GM18951 (cell line): ENCODE results near the gene ZIC2.

Experiments used
- POLR2A ChIP-seq: IDR thresholded peaks from 4 replicates; pipeline ENCODE4 v1.6.1; 2011; ENCODE audit warnings: mild to moderate bottlenecking; ENCODE audit not compliant: insufficient read length, insufficient read depth; ENCODE audit errors: extremely low read depth
- in situ Hi-C: fragments of 300-500 bp; cut with MboI; formaldehyde crosslinking; loops from one replicate; pipeline ENCODE4 v1.12.0; 2022; ENCODE audit warnings: low sequenced_read_pairs, mixed read lengths, inconsistent platforms; ENCODE audit not compliant: unreplicated experiment

Gene ZIC2

DNA sequence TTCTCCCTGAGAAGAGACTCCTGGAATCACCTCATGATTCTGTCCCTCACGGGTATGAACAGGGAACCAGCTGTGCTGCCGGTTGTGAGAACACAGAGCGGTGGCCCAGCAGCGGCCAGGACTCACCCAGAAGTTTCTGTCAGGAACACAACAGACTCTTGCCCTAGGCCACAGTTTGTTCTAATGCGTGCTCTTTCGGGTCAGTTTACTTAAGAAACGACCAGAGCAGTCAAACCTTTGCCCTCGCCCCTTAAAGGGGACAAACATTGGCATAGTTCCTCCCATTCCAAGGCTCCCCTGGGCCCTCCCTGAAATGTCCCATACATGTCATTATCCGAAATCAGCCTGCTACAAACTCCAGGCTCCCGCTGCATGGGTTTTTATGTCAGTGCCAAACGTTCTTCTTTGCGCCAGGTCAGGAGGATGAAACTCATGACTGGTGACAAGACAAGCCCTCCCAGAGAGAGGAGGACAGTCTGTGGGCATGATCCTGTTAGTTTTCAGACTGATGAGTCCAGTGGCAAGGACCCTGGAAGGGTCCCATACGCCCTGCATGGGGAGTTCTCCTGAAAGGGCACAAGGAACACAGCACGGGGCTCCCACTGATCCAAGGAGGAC is 28.3 kb upstream of the ZIC2 start:
- in situ Hi-C loops: no loop called here
- no peak for TF ChIP-seq POLR2A

DNA sequence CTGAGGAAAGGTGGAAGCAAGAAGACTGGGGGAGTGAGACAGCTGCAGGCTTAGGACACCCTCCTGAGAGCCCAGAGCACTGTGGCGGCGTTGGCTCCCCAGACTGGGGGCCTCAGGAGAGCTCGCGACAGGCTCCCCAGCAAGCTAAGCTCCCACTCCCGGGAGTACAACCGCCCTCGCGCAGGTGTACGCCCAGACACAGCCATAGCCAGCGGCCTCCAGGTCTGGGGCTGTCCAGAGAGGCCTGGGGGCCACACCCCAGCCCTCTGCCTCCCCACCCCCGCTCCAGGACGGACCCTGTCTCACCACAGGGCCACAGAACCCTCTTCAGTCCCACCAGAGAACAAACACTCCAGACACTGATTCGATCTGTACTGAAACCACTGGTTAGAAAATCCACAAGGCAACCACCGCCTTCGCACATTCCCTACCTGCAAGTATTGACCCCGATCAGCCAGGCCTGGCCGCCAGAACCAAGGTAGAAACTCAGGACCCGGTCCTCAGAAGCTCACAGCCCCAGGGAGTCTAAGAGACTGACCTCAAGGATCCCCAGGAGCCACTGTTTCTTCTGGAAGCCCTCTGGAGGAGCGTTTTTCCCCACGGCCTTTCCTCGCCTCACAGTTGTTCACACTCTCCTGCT is 26.4 kb upstream of the ZIC2 start:
- TF ChIP-seq POLR2A: no peak
- in situ Hi-C loops: no loop called here

DNA sequence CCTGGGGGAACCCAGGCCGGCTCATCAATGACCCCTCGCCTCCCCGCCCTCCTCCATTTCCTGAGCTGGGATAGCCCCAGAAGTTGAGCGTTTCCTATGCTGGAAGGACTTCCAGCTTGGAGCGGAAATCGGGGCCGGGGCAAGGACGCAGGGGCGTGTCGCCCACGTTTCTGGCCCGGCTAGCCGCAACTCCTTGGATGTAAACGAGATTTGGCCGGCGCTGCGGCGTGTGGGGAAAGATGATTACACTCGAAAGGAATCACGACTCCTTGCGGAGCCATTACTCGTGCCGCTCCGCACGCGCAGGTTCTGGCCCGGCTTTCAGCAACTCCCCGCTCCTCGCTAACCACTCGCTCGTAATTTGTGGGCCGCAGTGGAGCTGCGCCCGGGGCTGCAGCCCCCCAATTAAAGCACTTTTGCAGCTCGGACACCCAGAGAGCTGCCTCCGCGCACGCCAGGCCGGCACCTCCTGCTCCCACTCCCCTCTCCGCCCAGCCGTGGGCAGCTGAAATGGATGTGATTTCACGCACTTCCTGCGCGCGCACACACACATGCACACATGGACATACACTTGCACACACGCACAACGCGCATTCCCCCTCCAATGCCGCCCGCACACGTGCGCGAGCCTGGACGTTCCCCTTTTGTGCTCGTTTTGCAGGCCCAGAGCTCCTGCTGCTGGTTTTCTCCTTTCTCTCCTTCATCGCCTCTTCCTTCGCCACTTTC is 25.7 kb upstream of the ZIC2 start:
- in situ Hi-C loops: no loop called here
- no peak for TF ChIP-seq POLR2A

DNA sequence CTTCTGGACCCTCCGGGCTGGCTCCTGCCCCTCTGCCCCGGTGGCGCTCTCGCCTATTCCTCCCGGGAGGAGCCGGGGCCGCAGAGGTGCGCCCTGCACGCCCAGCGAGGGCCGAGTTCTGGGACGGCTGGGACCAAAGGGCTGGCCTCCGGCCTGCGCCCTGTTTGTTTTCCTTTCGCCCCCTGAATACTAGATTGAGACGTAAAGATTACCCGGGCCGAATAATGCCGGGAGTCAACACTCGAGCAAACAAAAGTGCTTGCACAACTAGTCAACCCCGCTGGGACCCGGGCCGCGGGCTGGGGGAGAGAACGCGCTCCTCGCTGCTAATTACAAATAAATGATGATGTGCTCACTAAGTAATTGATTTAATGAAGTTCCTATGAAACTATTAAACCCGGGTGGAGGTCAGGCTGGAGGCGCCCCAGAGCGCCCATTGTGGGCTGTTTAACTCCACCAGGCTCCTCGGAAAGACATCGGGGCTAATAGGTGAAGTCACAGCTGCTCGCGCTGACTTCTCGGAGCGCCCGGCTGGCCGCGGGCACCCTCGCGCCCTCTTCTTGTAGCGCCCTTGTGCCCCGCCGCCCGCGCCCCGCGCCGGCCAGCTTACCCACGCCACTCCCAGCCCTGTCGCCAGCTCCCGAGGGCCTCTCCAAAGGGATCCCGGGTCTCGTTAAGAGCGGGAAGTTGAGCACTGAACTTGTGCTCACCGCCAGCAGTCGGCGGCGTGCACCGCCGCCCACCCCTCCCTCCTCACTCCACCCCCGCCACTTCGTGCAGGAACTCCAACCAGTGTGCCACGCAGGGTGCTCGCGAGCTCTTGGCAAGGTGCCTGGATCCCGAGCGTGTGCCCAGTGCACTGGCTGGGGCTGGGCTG is 24.9 kb upstream of the ZIC2 start:
- in situ Hi-C loops: no loop called here
- TF ChIP-seq POLR2A: no peak

DNA sequence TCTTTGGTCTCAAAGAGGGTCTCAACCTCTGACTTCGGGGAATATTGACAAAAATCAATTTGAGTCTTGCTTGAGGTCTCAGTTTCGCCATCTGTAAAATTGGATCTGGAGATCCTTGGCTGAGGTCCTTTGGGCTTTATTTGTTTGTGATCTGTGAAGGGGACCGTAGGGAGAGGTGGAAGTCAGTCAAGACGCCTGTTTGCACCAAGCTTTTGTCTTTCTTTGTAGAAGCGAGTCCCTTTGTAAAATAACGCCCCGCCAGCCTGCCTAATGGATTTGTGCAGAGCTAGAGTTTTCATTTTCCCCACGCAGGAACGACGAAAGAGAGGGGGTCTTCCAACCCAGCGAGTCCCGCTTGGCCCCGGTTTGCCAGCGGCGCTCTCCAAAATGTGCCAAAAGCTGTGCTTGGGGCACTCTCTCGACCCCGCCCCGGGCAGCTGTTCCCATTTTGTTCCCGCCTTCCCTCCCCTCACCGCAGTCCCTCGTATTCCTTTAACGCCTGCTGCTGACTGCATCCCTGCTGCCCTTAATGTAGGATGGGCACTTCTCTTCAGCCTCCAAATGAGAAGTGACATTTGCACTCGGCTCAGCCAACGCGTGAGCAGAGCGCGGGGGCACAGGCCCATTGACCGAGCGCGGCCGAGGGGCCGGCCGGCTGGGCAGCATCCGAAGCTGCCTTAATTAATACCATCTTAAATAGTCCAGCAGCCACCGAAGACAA is 23.0 kb upstream of the ZIC2 start:
- TF ChIP-seq POLR2A: no peak
- in situ Hi-C loops: no loop called here

DNA sequence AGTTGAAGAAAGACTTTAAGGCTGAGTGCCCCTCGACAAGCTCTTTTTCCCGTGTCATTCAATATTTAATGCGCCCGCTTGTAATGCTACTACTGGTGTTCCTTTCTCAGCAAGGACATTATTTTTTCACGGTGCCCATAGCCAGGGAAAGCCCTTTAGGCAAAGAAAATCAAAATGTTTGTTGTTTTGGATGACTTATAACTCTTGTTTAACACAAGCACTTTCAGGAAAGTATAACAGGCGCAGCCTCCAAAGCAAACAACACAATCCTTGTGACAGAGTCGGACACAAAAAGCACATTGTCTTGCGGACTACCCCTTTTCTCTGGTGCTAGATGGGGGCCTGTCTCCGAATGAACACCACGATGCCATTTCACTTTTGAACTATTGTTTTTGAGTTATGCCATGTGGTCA is 22.5 kb upstream of the ZIC2 start:
- in situ Hi-C loops: no loop called here
- no peak for TF ChIP-seq POLR2A

DNA sequence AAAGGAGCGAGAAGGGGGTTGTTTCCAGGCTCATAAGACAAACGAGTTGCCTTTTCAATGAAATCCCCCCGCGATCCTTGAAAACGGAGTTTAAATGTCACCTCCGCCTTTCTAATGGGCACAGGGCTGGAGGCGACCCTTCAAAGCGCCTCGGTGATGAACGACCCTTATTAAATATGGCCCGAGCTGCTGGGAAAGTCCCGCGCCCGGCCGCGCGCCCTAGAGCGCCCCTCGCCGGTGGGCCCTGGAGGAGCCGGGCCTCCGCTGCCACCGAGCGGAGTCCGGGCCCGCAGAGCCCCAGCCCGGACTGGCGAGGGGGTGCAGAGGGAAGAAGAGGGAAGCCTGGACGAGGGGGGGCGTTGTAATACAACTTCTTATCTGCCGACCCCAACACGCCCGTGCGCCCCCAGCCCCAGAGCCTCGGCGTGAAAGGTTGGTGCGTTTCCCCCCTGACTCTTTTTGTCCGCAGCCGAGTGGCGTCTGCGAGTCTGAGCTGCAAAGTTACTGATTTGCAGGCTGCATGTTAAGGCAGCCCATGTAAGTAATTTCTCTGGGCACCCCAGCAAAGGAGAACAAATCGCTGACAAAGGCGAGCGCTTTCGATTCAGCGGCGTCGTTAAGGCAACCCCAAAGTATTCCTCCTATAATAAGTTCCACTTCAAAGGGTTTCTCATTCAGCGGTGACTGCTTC is 21.9 kb upstream of the ZIC2 start:
- no peak for TF ChIP-seq POLR2A

DNA sequence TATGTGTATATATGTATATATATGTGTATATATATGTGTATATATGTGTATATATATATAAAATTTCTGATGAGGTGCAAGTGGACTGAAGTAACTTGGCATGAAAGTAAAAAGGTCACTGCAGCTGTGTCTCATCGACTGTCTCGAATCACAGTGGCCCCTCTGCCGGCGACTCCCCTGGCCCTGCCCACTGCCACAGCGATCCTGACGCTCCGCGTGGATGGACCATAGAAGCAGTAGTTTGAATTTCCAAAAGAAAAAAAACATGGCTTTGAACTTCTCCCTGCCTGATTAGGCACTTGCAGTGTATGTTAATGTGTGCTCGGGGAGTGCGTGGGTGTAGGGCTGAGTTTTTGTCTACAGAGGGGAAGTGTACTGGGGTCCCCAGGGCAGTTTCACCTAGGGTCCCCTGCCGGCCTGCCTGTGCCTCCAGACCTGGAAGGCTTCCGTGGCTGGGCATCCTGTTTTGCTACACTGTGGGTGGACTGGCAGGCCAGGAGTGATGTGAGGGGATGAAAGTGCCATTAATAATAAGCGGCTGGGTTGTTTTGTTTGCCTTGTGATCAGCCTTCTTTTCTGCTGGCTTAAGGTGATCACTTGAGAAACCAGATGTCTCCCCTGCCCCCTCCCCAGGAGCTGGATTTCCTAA is 20.8 kb upstream of the ZIC2 start:
- no peak for TF ChIP-seq POLR2A
- in situ Hi-C loops: no loop called here

More for the DNA sequence above, 21.9 kb upstream of the ZIC2 start:
- in situ Hi-C loops: no loop called here

DNA sequence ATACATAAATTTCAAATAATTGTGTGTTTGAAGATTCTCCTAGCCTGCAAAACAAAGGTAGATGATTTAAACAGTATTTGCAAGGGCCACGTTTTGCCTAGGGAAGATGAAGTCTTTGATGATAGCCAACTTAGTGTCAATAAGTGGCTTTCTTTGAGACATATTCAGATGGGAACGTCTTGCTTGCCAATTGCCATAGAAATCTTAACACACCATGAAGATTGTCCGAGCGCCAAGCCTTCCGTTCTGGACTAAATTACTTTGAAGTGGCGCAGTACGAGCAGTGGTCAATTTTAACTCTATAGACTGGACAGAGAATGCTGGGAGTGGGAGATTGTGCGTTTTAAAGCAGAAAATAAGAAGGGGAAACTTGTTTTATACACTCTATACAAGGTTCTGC is 19.9 kb upstream of the ZIC2 start:
- in situ Hi-C loops: no loop called here
- TF ChIP-seq POLR2A: no peak

DNA sequence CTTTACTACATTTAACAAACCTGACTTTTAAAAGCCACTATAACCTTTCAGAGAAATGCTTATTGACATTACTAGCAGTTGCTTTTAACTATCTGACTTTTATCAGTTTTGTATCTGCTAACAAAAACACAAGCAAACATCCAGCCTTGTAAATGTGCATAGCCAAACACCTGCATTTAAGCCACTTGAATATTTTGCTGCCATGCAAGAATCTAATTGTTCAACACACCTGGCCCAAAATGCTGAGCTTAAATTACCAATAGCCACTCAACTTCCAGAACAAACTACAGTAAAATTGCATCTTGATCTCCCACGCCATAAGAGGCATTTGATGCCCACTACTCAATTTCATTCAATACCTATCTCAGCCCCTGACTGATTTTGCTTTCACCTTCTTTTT is 19.3 kb upstream of the ZIC2 start:
- no peak for TF ChIP-seq POLR2A
- in situ Hi-C loops: no loop called here

DNA sequence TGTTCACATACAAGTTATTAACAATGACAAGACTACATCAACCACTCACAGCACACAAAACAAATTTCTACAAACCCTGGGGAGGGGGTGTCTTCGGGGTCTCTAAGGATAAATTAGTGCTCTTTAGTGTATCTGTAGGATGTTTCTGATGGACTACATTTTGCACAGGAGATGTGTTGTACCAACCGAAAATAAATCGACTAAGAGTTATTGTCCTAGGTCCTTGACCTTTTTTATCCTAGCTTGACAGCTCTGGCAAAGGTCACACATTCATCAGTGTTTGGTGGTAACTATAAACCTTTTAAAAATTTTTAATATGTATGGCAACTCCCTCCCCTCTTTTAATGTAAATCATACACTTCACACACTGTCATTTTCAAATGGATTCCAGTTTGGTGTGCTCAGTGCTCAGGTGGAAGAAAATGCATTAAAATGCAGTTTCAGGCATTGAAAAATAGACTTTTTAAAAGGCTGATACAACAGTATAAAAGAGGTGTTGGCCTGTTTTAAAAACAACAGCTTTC is 17.7 kb upstream of the ZIC2 start:
- in situ Hi-C loops: no loop called here
- no peak for TF ChIP-seq POLR2A
